ENCODE data around the gene PA2G4.

The PA2G4 gene

GRCh38 chr12:56120158-56120846, 15.9 kb downstream of the PA2G4 start:
- TF ChIP-seq CTCF (IDR thresholded peaks at IDR 0.05; ENCODE audit: borderline replicate concordance, extremely low read depth, low read length, poor library complexity, severe bottlenecking), result no peak
- no peak for TF ChIP-seq EZH2 (IDR thresholded peaks at IDR 0.05; ENCODE audit: borderline replicate concordance, low read depth, low read length, severe bottlenecking)
- H3K79me2 ChIP-seq (ENCODE audit: insufficient read depth, low read length), result peaks cover 66% of the 10 kb centered on the region
- H3K27ac ChIP-seq (ENCODE audit: low read length), result peak overlapping the region; percentile 57; the same call in 1 of the 2 replicates
- H3K36me3 ChIP-seq (ENCODE audit: insufficient read depth, low read length), result peaks cover 51% of the 10 kb centered on the region
- H2AFZ ChIP-seq (ENCODE audit: low read depth, low read length), result no peak overlapping the region
- 0 out of 2 replicates have a peak, but pooled peaks cover 2% of the 10 kb centered on the region for H4K20me1 ChIP-seq (ENCODE audit: insufficient read depth, low read length)
- peak overlapping the region; percentile 78; the same call in 1 of the 2 replicates for H3K9ac ChIP-seq (ENCODE audit: low read depth, low read length)
- H3K9me3 ChIP-seq (ENCODE audit: insufficient read depth, low read length, severe bottlenecking), result no peaks in the 10 kb centered on the region
- H3K4me2 ChIP-seq (ENCODE audit: insufficient read depth, low read length), result peak overlapping the region; percentile 97; the same call in 1 of the 2 replicates
- H3K27me3 ChIP-seq (ENCODE audit: insufficient read depth, low read length, poor library complexity), result no peaks in the 10 kb centered on the region
- H3K4me1 ChIP-seq (ENCODE audit: insufficient read depth, low read length), result peaks cover 42% of the 10 kb centered on the region
- no peak overlapping the region for H3K4me3 ChIP-seq (ENCODE audit: low read depth in 1 of 2, low read length in 2 of 2)
- ATAC-seq (ENCODE audit: insufficient read depth, low read depth), result no peak
- DNase-seq, result no peak

- H4K20me1 ChIP-seq (ENCODE audit: insufficient read depth, low read length), result 0 out of 2 replicates have a peak, but pooled peaks cover 2% of the 10 kb centered on the region
- no peak overlapping the region for H2AFZ ChIP-seq (ENCODE audit: low read depth, low read length)
- DNase-seq (no peak), ATAC-seq (ENCODE audit: insufficient read depth, low read depth) (no peak)
- no peak overlapping the region for H3K4me3 ChIP-seq (ENCODE audit: low read depth in 1 of 2, low read length in 2 of 2)
- H3K9ac ChIP-seq (ENCODE audit: low read depth, low read length), result no peak overlapping the region
- peaks cover 47% of the 10 kb centered on the region for H3K4me1 ChIP-seq (ENCODE audit: insufficient read depth, low read length)
- no peak for TF ChIP-seq EZH2 (IDR thresholded peaks at IDR 0.05; ENCODE audit: borderline replicate concordance, low read depth, low read length, severe bottlenecking)
- TF ChIP-seq CTCF (IDR thresholded peaks at IDR 0.05; ENCODE audit: borderline replicate concordance, extremely low read depth, low read length, poor library complexity, severe bottlenecking), result no peak
- no peak overlapping the region for H3K27ac ChIP-seq (ENCODE audit: low read length)
- peaks cover 51% of the 10 kb centered on the region for H3K36me3 ChIP-seq (ENCODE audit: insufficient read depth, low read length)
- H3K79me2 ChIP-seq (ENCODE audit: insufficient read depth, low read length), result peaks cover 66% of the 10 kb centered on the region
- H3K27me3 ChIP-seq (ENCODE audit: insufficient read depth, low read length, poor library complexity), result no peaks in the 10 kb centered on the region
- H3K4me2 ChIP-seq (ENCODE audit: insufficient read depth, low read length), result no peak overlapping the region
- H3K9me3 ChIP-seq (ENCODE audit: insufficient read depth, low read length, severe bottlenecking), result no peaks in the 10 kb centered on the region
Observed at GRCh38 chr12:56121204-56121870, 17.0 kb downstream of the PA2G4 start.

- Histone ChIP-seq H3K4me1 (ENCODE audit: insufficient read depth, low read length) (peaks cover 56% of the 10 kb centered on the region), H3K27me3 (ENCODE audit: insufficient read depth, low read length, poor library complexity) (no peaks in the 10 kb centered on the region), H4K20me1 (ENCODE audit: insufficient read depth, low read length) (0 out of 2 replicates have a peak, but pooled peaks cover 2% of the 10 kb centered on the region), H3K27ac (ENCODE audit: low read length) (no peak overlapping the region), H3K79me2 (ENCODE audit: insufficient read depth, low read length) (peaks cover 56% of the 10 kb centered on the region), H2AFZ (ENCODE audit: low read depth, low read length) (no peak overlapping the region), H3K9ac (ENCODE audit: low read depth, low read length) (no peak overlapping the region), H3K36me3 (ENCODE audit: insufficient read depth, low read length) (peaks cover 43% of the 10 kb centered on the region), H3K4me3 (ENCODE audit: low read depth in 1 of 2, low read length in 2 of 2) (no peak overlapping the region), H3K4me2 (ENCODE audit: insufficient read depth, low read length) (no peak overlapping the region), H3K9me3 (ENCODE audit: insufficient read depth, low read length, severe bottlenecking) (no peaks in the 10 kb centered on the region)
- DNase-seq, result no peak
- TF ChIP-seq CTCF (IDR thresholded peaks at IDR 0.05; ENCODE audit: borderline replicate concordance, extremely low read depth, low read length, poor library complexity, severe bottlenecking), result no peak
- TF ChIP-seq EZH2 (IDR thresholded peaks at IDR 0.05; ENCODE audit: borderline replicate concordance, low read depth, low read length, severe bottlenecking), result no peak
- no peak for ATAC-seq (ENCODE audit: insufficient read depth, low read depth)
Observed at GRCh38 chr12:56122637-56123036, 18.3 kb downstream of the PA2G4 start.
